ENCODE results near the gene FANCI. TPM values are rescaled to one million over a fixed set of nuclear protein-coding genes. Genes with fewer than 3 reads are reported as not detected.

Gene FANCI
- total RNA-seq, 6 experiments from 2014 or later, result 0.98 to 7.2 (median 2.8) TPM

GRCh38 chr15:89316504-89316903 lies 72.7 kb downstream of the FANCI start:
- H3K27ac ChIP-seq, result no peak overlapping the region
- no peaks in the 10 kb centered on the region for H3K27me3 ChIP-seq
- DNase-seq (no peak), ATAC-seq (no peak)
- no peak for TF ChIP-seq POLR2A (IDR thresholded peaks at IDR 0.05)
- TF ChIP-seq, protein P1, sequence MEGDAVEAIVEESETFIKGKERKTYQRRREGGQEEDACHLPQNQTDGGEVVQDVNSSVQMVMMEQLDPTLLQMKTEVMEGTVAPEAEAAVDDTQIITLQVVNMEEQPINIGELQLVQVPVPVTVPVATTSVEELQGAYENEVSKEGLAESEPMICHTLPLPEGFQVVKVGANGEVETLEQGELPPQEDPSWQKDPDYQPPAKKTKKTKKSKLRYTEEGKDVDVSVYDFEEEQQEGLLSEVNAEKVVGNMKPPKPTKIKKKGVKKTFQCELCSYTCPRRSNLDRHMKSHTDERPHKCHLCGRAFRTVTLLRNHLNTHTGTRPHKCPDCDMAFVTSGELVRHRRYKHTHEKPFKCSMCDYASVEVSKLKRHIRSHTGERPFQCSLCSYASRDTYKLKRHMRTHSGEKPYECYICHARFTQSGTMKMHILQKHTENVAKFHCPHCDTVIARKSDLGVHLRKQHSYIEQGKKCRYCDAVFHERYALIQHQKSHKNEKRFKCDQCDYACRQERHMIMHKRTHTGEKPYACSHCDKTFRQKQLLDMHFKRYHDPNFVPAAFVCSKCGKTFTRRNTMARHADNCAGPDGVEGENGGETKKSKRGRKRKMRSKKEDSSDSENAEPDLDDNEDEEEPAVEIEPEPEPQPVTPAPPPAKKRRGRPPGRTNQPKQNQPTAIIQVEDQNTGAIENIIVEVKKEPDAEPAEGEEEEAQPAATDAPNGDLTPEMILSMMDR (IDR thresholded peaks at IDR 0.05), result no peak
- H3K4me1 ChIP-seq, result peaks cover 0 to 7% (median 3%) of the 10 kb centered on the region in 4 donors
- intact Hi-C loops (cut with DNase I), result no loop called here
- H3K9me3 ChIP-seq, result no peaks in the 10 kb centered on the region
- peaks cover 0 to 64% (median 31%) of the 10 kb centered on the region in 4 donors for H3K36me3 ChIP-seq
- H3K4me3 ChIP-seq, result no peak overlapping the region
- WGBS (ENCODE audit: insufficient coverage, low coverage, low lambda C conversion rate, missing lambda C conversion rate), result 98% methylated on average over 5 of the region's 5 CpGs

DNA sequence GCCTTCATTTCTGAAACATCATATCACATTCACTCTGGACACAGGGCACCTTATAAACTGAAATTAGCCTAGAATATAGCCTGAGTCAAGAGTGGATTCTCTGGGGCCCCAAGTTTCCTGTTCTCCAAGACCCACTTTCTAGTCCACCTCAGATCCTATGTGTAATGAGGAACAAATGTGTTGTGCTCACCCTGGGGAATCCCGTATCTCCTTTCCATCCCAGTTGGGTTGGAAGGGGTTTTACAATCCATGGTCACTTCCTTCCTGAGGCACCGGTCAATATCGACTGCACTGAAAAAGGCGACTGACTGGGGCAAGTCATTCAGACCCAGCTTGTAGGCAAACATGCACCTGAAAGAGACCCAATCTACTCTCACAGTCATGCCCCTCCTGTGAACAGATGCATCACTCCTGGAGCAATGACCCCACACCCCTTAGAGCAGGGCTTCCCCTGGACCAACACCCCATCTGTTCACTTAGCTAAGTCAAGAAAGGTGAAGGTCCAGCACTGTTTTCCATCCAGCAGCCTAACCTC lies 73.5 kb downstream of the FANCI start:
- no peak for TF ChIP-seq POLR2A (IDR thresholded peaks at IDR 0.05)
- TF ChIP-seq, protein P1 (IDR thresholded peaks at IDR 0.05), result no peak
- H3K27me3 ChIP-seq, result no peaks in the 10 kb centered on the region
- H3K9me3 ChIP-seq, result no peaks in the 10 kb centered on the region
- no peak for DNase-seq
- no peak overlapping the region for H3K27ac ChIP-seq
- no peak overlapping the region for H3K4me3 ChIP-seq
- H3K4me1 ChIP-seq, result peaks cover 0 to 12% (median 3%) of the 10 kb centered on the region in 4 donors
- H3K36me3 ChIP-seq, result peaks cover 0 to 64% (median 31%) of the 10 kb centered on the region in 4 donors
- ATAC-seq, result no peak
- WGBS (ENCODE audit: insufficient coverage, low coverage, low lambda C conversion rate, missing lambda C conversion rate), result 40% methylated on average over 4 of the region's 4 CpGs
- intact Hi-C loops (cut with DNase I), result no loop called here

GRCh38 chr15:89319678-89320077 lies 75.9 kb downstream of the FANCI start:
- peaks cover 0 to 12% (median 3%) of the 10 kb centered on the region in 4 donors for H3K4me1 ChIP-seq
- H3K27ac ChIP-seq, result no peak overlapping the region
- intact Hi-C loops (cut with DNase I), result no loop called here
- 92% methylated on average over 7 of the region's 9 CpGs for WGBS (ENCODE audit: insufficient coverage, low coverage, low lambda C conversion rate, missing lambda C conversion rate)
- DNase-seq (no peak), ATAC-seq (no peak)
- no peak overlapping the region for H3K4me3 ChIP-seq
- H3K9me3 ChIP-seq, result no peaks in the 10 kb centered on the region
- H3K27me3 ChIP-seq, result no peaks in the 10 kb centered on the region
- H3K36me3 ChIP-seq, result peaks cover 0 to 84% (median 45%) of the 10 kb centered on the region in 4 donors
- TF ChIP-seq POLR2A (IDR thresholded peaks at IDR 0.05), result no peak
- TF ChIP-seq, protein P1 (IDR thresholded peaks at IDR 0.05), result no peak

DNA sequence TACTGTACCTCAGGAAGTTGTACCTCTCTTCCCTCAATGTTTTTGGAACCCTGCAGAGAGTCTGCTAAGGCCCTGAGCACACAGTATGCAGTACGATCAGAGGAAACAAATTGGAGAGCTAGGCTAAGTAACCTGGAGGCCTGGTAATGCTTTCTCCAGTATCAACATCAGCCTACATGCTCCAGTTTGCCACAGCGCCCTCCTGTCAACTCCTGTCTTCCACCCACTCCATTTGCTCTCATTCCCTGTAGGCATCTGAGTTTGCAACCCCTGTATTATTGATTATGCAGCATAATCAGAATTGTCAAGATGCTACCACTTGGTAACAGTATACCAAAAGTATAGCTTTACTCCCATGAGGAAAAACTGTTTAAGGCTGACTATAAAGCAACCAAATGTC lies 76.4 kb downstream of the FANCI start:
- no peak overlapping the region for H3K27ac ChIP-seq
- peaks cover 0 to 81% (median 46%) of the 10 kb centered on the region in 4 donors for H3K36me3 ChIP-seq
- no peaks in the 10 kb centered on the region for H3K9me3 ChIP-seq
- intact Hi-C loops (cut with DNase I), result no loop called here
- peaks cover 0 to 12% (median 3%) of the 10 kb centered on the region in 4 donors for H3K4me1 ChIP-seq
- TF ChIP-seq POLR2A (IDR thresholded peaks at IDR 0.05), result no peak
- TF ChIP-seq, protein P1 (IDR thresholded peaks at IDR 0.05), result no peak
- ATAC-seq (no peak), DNase-seq (no peak)
- 76% methylated on average over 2 of the region's 2 CpGs for WGBS (ENCODE audit: insufficient coverage, low coverage, low lambda C conversion rate, missing lambda C conversion rate)
- H3K27me3 ChIP-seq, result no peaks in the 10 kb centered on the region
- H3K4me3 ChIP-seq, result no peak overlapping the region
